SK-N-SH (cell line): ENCODE results near the gene RAB7B. TPM values are rescaled to one million over a fixed set of nuclear protein-coding genes. Genes with fewer than 3 reads are reported as not detected.

Experiments
- CTCF ChIA-PET: fragments of 300-600, 350-600 bp; formaldehyde crosslinking; extraction: SDS; loops from one replicate; lab custom pipeline; 2021; lab: Yijun Ruan, JAX
- POLR2A ChIA-PET: fragments of 350-600 bp; sonication (Branson Sonifier 250); formaldehyde crosslinking; extraction: SDS; loops from one replicate; lab custom pipeline; 2020; ENCODE audit warnings: antibody characterized with exemption, inconsistent platforms; lab: Yijun Ruan, JAX
- DNase-seq: peaks from one replicate; pipeline ENCODE4 v3.0.0; 2012
- H2AFZ ChIP-seq: fragments of 200-600 bp; sonication (generic); 2 replicates; pipeline ENCODE4 v1.8.1; 2016; ENCODE audit warnings: antibody characterized with exemption, mild to moderate bottlenecking, low read depth
- H3F3A ChIP-seq: fragments of 200-600 bp; sonication (generic); replicated peaks from 2 replicates; pipeline ENCODE3; 2016; ENCODE audit warnings: antibody characterized with exemption, mild to moderate bottlenecking; ENCODE audit not compliant: insufficient read depth
- H3K27ac ChIP-seq, 2 experiments: fragments of 200-500 bp in 1 of 2; fragments of 200-600 bp in 1 of 2; sonication (Bioruptor generic) in 1 of 2; sonication (generic), shearing (Covaris generic) in 1 of 2; 2 replicates each; pipeline versions ENCODE4 v1.5.1 to v1.6.1; 2014 to 2016; ENCODE audit warnings: low read depth in 2 of 2, inconsistent platforms in 1 of 2, low read length in 1 of 2, mild to moderate bottlenecking in 1 of 2, mixed read lengths in 1 of 2
- H3K27me3 ChIP-seq: fragments of 200-600 bp; sonication (generic), shearing (Covaris generic); 2 replicates; pipeline ENCODE4 v1.6.1; 2016; ENCODE audit warnings: mixed run types; ENCODE audit not compliant: insufficient read depth
- H3K36me3 ChIP-seq, 2 experiments: fragments of 200-500 bp in 1 of 2; fragments of 200-600 bp in 1 of 2; sonication (Bioruptor generic) in 1 of 2; sonication (generic) in 1 of 2; replicated peaks in 1 of 2; 2 replicates each; pipeline versions ENCODE3 to v1.5.1; 2014 to 2016; ENCODE audit warnings: low read length in 1 of 2, mild to moderate bottlenecking in 1 of 2; ENCODE audit not compliant: insufficient read depth in 2 of 2, control insufficient read depth in 1 of 2
- H3K4me1 ChIP-seq, 2 experiments: fragments of 200-500 bp in 1 of 2; fragments of 200-600 bp in 1 of 2; sonication (Bioruptor generic) in 1 of 2; sonication (generic), shearing (Covaris generic) in 1 of 2; 2 replicates each; pipeline versions ENCODE4 v1.5.1 to v1.6.1; 2014 to 2016; ENCODE audit warnings: low read depth in 1 of 2, low read length in 1 of 2, mixed run types in 1 of 2; ENCODE audit not compliant: insufficient read depth in 2 of 2, control insufficient read depth in 1 of 2
- H3K4me2 ChIP-seq: fragments of 200-600 bp; sonication (generic), shearing (Covaris generic); 2 replicates; pipeline ENCODE4 v1.6.1; 2017; ENCODE audit warnings: mixed run types
- H3K4me3 ChIP-seq, 2 experiments: fragments of 200-500 bp in 1 of 2; fragments of 200-600 bp in 1 of 2; sonication (Bioruptor generic) in 1 of 2; sonication (generic), shearing (Covaris generic) in 1 of 2; 2 replicates each; pipeline versions ENCODE4 v1.5.1 to v1.8.1; 2014 to 2016; ENCODE audit warnings: low read depth in 2 of 2, inconsistent platforms in 1 of 2, low read length in 1 of 2, mild to moderate bottlenecking in 1 of 2, mixed read lengths in 1 of 2, moderate library complexity in 1 of 2
- H3K79me2 ChIP-seq: fragments of 200-600 bp; sonication (generic); 2 replicates; pipeline ENCODE4 v1.8.1; 2017; ENCODE audit warnings: mild to moderate bottlenecking; ENCODE audit not compliant: insufficient read depth
- H3K9ac ChIP-seq: fragments of 200-600 bp; sonication (generic); 2 replicates; pipeline ENCODE4 v1.6.1; 2017; ENCODE audit warnings: mixed run types
- H3K9me2 ChIP-seq: fragments of 200-600 bp; sonication (generic); 2 replicates; pipeline ENCODE4 v1.6.1; 2017; ENCODE audit warnings: mixed run types
- H3K9me3 ChIP-seq: fragments of 200-600 bp; sonication (generic); 2 replicates; pipeline ENCODE4 v1.6.1; 2017; ENCODE audit warnings: mixed run types, mild to moderate bottlenecking, moderate library complexity
- H4K20me1 ChIP-seq: fragments of 200-600 bp; sonication (generic); 2 replicates; pipeline ENCODE4 v1.6.1; 2017; ENCODE audit warnings: mild to moderate bottlenecking, mixed run types; ENCODE audit not compliant: insufficient read depth
- CTCF ChIP-seq: fragments of 200-600 bp; sonication (generic); IDR thresholded peaks from 2 replicates; pipeline ENCODE4 v1.6.1; 2017; ENCODE audit warnings: antibody characterized with exemption, mild to moderate bottlenecking, moderate library complexity
- FOSL2 ChIP-seq: IDR thresholded peaks from 2 replicates; pipeline ENCODE4 v1.4.0; 2012; ENCODE audit warnings: low read depth, mild to moderate bottlenecking, moderate library complexity, borderline replicate concordance
- FOXJ3 ChIP-seq: sonication (generic); formaldehyde crosslinking; IDR thresholded peaks from 2 replicates; pipeline ENCODE4 v1.5.1; 2020; ENCODE audit warnings: mild to moderate bottlenecking, missing genetic modification reagents
- GABPA ChIP-seq: IDR thresholded peaks from 2 replicates; pipeline ENCODE4 v1.4.0; 2012; ENCODE audit warnings: low read depth, mild to moderate bottlenecking
- GATA2 ChIP-seq: sonication (generic); formaldehyde crosslinking; IDR thresholded peaks from 2 replicates; pipeline ENCODE4 v1.5.0; 2020; ENCODE audit warnings: mild to moderate bottlenecking, missing genetic modification reagents
- MAX ChIP-seq: IDR thresholded peaks from 2 replicates; pipeline ENCODE4 v1.4.0; 2012; ENCODE audit warnings: low read depth
- MEF2A ChIP-seq: IDR thresholded peaks from 2 replicates; pipeline ENCODE4 v1.4.0; 2012; ENCODE audit warnings: low read depth, borderline replicate concordance
- MXI1 ChIP-seq: IDR thresholded peaks from 2 replicates; pipeline ENCODE4 v1.6.1; 2012; ENCODE audit warnings: mild to moderate bottlenecking, low read depth, low read length, improper control_type of control experiment
- POLR2AphosphoS5 ChIP-seq: IDR thresholded peaks from 2 replicates; pipeline ENCODE4 v1.6.1; 2012; ENCODE audit warnings: low read depth, low read length
- RXRA ChIP-seq: IDR thresholded peaks from 2 replicates; pipeline ENCODE4 v1.4.0; 2012; ENCODE audit warnings: low read depth, mild to moderate bottlenecking, borderline replicate concordance
- USF2 ChIP-seq: fragments of 150-350 bp; IDR thresholded peaks from 2 replicates; pipeline ENCODE4 v1.6.1; 2017; ENCODE audit warnings: antibody characterized with exemption, low read length, low read depth, borderline replicate concordance
- YY1 ChIP-seq: IDR thresholded peaks from 2 replicates; pipeline ENCODE4 v1.4.0; 2012; ENCODE audit warnings: low read depth, mild to moderate bottlenecking
- WGBS: methylation state at CpG from one replicate; pipeline ENCODE4 v1.1.6; 2017; ENCODE audit warnings: low lambda C conversion rate; 5-methylcytosine and 5-hydroxymethylcytosine counted together
- polyA plus RNA-seq, 3 experiments: library from polyadenylated mRNA; depleted of rRNA; stranded (reverse); fragments of >200 nt; gene quantifications; 2 replicates each; pipeline ENCODE4 v1.2.3, GENCODE V29; 2012
- TF ChIP-seq, protein P1 (sequence below): IDR thresholded peaks from 2 replicates; pipeline ENCODE4 v1.4.0; 2012; ENCODE audit warnings: low read depth, borderline replicate concordance

Gene RAB7B
- polyA plus RNA-seq, 1 of the 3 experiments (the other 2 are of a cell fraction): 0.15 TPM

- H3K9me3 ChIP-seq: no peaks in the 10 kb centered on the region
- 87% methylated on average over 4 of the region's 8 CpGs for WGBS
- ChIA-PET POLR2A (no interaction called here), CTCF (interaction anchor here (2.4 kb wide), 1 partner anchor 42 kb away, joined by 12 read pairs; no protein-coding TSS in a partner anchor)
- H3F3A ChIP-seq: no peaks in the 10 kb centered on the region
- H3K27me3 ChIP-seq: no peaks in the 10 kb centered on the region
- DNase-seq: no peak
- no peaks in the 10 kb centered on the region for H3K79me2 ChIP-seq
- no peak overlapping the region for H3K27ac ChIP-seq
- H2AFZ ChIP-seq: no peak overlapping the region
- H3K36me3 ChIP-seq: no peaks in the 10 kb centered on the region
- no peak for TF ChIP-seq FOSL2
- no peak for TF ChIP-seq CTCF
- no peak for TF ChIP-seq FOXJ3
- TF ChIP-seq GATA2: no peak
- no peak for TF ChIP-seq GABPA
- no peak for TF ChIP-seq USF2
- H3K4me3 ChIP-seq: no peak overlapping the region
- H3K9me2 ChIP-seq: no peaks in the 10 kb centered on the region
- H3K9ac ChIP-seq: no peak overlapping the region
- H4K20me1 ChIP-seq: no peaks in the 10 kb centered on the region
- H3K4me2 ChIP-seq: no peak overlapping the region
- H3K4me1 ChIP-seq: peaks cover 0 to 11% of the 10 kb centered on the region in 2 experiments; a peak in 3 of 4 replicates
These were observed 67.3 kb downstream of the RAB7B start for GRCh38 chr1:205935869-205936268.

GRCh38 chr1:205934788-205935187 lies 68.4 kb downstream of the RAB7B start:
- H3K4me1 ChIP-seq: peaks cover 0 to 11% of the 10 kb centered on the region in 2 experiments; a peak in 3 of 4 replicates
- H3K27me3 ChIP-seq: no peaks in the 10 kb centered on the region
- no peak overlapping the region for H3K9ac ChIP-seq
- no peaks in the 10 kb centered on the region for H4K20me1 ChIP-seq
- WGBS: 82% methylated on average over 5 of the region's 7 CpGs
- H2AFZ ChIP-seq: no peak overlapping the region
- no peak overlapping the region for H3K4me3 ChIP-seq
- no peaks in the 10 kb centered on the region for H3K9me2 ChIP-seq
- DNase-seq: no peak
- CTCF ChIA-PET: interaction anchor here (1.1 to 2.4 kb wide), 2 partner anchors 16 to 43 kb away, joined by 3 to 12 read pairs; no protein-coding TSS in a partner anchor
- TF ChIP-seq MEF2A (no peak), POLR2AphosphoS5 (no peak), MAX (no peak), MXI1 (no peak), YY1 (no peak), RXRA (no peak)
- TF ChIP-seq, protein P1, sequence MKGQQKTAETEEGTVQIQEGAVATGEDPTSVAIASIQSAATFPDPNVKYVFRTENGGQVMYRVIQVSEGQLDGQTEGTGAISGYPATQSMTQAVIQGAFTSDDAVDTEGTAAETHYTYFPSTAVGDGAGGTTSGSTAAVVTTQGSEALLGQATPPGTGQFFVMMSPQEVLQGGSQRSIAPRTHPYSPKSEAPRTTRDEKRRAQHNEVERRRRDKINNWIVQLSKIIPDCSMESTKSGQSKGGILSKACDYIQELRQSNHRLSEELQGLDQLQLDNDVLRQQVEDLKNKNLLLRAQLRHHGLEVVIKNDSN: no peak
- H3K79me2 ChIP-seq: no peaks in the 10 kb centered on the region
- POLR2A ChIA-PET: no interaction called here
- no peak overlapping the region for H3K27ac ChIP-seq
- H3K4me2 ChIP-seq: no peak overlapping the region
- no peaks in the 10 kb centered on the region for H3K9me3 ChIP-seq
- no peaks in the 10 kb centered on the region for H3K36me3 ChIP-seq
- H3F3A ChIP-seq: no peaks in the 10 kb centered on the region
